MCF 10A (cell line): ENCODE measurements around the gene CNTNAP2. TPM values are rescaled to one million over a fixed set of nuclear protein-coding genes. Genes with fewer than 3 reads are reported as not detected.

Experiments
- BruUV-seq: library from RNA; stranded (reverse); fragments of 400-500 nt; replicated peaks from 2 replicates; lab custom pipeline; 2021; lab: Mats Ljungman, UMichigan
- CTCF ChIA-PET: fragments of 300-600 bp; sonication (Branson Sonifier 250); formaldehyde crosslinking; extraction: SDS; loops from one replicate; lab custom pipeline; 2021; ENCODE audit warnings: antibody characterized with exemption, inconsistent platforms; lab: Yijun Ruan, JAX
- POLR2A ChIA-PET: fragments of 300-600, 350-650 bp; sonication (Branson Sonifier 250); formaldehyde crosslinking; extraction: SDS; loops from one replicate; lab custom pipeline; 2020; ENCODE audit warnings: antibody characterized with exemption, inconsistent platforms; lab: Yijun Ruan, JAX
- DNase-seq: peaks from one replicate; pipeline ENCODE4 v3.0.0-alpha.2; 2018; ENCODE audit not compliant: unreplicated experiment
- H3K27ac Mint-ChIP-seq: one replicate; pipeline ENCODE4 v1.8.0; 2022; ENCODE audit warnings: mild to moderate bottlenecking, low read depth, mixed read lengths; ENCODE audit not compliant: unreplicated experiment
- H3K27me3 Mint-ChIP-seq: one replicate; pipeline ENCODE4 v1.8.0; 2022; ENCODE audit warnings: mixed read lengths; ENCODE audit not compliant: insufficient read depth, unreplicated experiment
- H3K36me3 Mint-ChIP-seq: one replicate; pipeline ENCODE4 v1.8.0; 2022; ENCODE audit warnings: mild to moderate bottlenecking, moderate library complexity, mixed read lengths; ENCODE audit not compliant: insufficient read depth, unreplicated experiment
- H3K4me1 Mint-ChIP-seq: one replicate; pipeline ENCODE4 v1.8.0; 2022; ENCODE audit warnings: mixed read lengths; ENCODE audit not compliant: insufficient read depth, unreplicated experiment
- H3K4me3 Mint-ChIP-seq: one replicate; pipeline ENCODE4 v1.8.0; 2022; ENCODE audit warnings: mild to moderate bottlenecking, moderate library complexity, mixed read lengths; ENCODE audit not compliant: unreplicated experiment
- H3K9me3 Mint-ChIP-seq: one replicate; pipeline ENCODE4 v1.8.0; 2022; ENCODE audit warnings: mixed read lengths; ENCODE audit not compliant: unreplicated experiment
- intact Hi-C: fragments of 100-400 bp; cut with micrococcal nuclease; formaldehyde crosslinking; loops from 2 replicates; pipeline ENCODE4 v1.14.1; 2022
- total RNA-seq: library from RNA; stranded (reverse); gene quantifications from 2 replicates; pipeline ENCODE4 v1.2.3, GENCODE V29; 2022
- TF ChIP-seq, protein P1 (sequence below): fragments of 200-600 bp; IDR thresholded peaks from one replicate; pipeline ENCODE4 v1.8.0; 2022; ENCODE audit warnings: antibody characterized with exemption, mild to moderate bottlenecking; ENCODE audit not compliant: unreplicated experiment

Gene CNTNAP2
- total RNA-seq, 1 experiment from 2014 or later: 1.1 TPM

DNA sequence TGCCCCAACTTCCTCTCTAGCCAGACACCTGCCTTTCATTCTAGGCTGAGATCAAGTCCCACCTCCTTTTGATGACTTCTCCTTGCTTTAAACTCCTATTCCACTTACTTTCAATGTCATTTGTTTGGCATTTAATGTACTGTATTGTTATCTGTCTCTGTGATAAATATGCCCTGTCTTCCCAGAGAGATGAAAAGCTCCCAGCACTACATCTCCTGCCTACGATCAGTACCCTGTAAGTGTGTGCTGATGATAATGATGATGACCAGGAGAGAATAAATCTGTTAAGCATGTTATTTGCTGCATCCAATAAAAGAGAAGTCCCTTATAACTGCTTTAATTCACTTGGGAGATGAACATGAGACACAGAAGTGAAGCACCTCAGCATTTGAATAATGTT, 2106.6 kb downstream of the CNTNAP2 start:
- intact Hi-C loops: no loop called here

DNA sequence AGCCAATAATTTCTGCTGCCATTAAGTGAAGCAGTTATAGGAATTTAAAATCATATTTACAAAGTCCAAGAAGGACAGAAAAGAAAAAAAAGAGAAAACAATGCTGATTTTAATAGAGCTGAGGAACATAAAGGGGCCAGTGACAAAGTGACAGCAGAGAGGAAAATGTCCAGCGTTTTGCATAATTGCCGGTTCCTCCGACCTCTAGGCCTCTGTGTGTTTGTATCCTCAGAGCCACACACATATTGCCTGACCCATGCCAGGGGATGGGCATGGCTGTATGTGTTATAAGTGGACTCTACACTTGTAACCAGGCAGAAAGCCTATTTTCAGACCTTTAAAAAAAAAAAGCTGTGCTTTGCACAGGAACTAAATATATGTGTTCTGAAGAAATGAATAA, 2107.1 kb downstream of the CNTNAP2 start:
- no TSS peak for BruUV-seq
- intact Hi-C loops: no loop called here
- H3K9me3 Mint-ChIP-seq: peaks cover 6% of the 10 kb centered on the region
- ChIA-PET POLR2A (no interaction called here), CTCF (interaction anchor here (0.5 kb wide), 1 partner anchor 752 kb away, joined by 4 read pairs; no protein-coding TSS in a partner anchor)
- no peak for DNase-seq
- H3K27me3 Mint-ChIP-seq: peaks cover 67% of the 10 kb centered on the region
- no peaks in the 10 kb centered on the region for H3K36me3 Mint-ChIP-seq
- H3K27ac Mint-ChIP-seq: no peak overlapping the region
- no peaks in the 10 kb centered on the region for H3K4me1 Mint-ChIP-seq
- TF ChIP-seq, protein P1, sequence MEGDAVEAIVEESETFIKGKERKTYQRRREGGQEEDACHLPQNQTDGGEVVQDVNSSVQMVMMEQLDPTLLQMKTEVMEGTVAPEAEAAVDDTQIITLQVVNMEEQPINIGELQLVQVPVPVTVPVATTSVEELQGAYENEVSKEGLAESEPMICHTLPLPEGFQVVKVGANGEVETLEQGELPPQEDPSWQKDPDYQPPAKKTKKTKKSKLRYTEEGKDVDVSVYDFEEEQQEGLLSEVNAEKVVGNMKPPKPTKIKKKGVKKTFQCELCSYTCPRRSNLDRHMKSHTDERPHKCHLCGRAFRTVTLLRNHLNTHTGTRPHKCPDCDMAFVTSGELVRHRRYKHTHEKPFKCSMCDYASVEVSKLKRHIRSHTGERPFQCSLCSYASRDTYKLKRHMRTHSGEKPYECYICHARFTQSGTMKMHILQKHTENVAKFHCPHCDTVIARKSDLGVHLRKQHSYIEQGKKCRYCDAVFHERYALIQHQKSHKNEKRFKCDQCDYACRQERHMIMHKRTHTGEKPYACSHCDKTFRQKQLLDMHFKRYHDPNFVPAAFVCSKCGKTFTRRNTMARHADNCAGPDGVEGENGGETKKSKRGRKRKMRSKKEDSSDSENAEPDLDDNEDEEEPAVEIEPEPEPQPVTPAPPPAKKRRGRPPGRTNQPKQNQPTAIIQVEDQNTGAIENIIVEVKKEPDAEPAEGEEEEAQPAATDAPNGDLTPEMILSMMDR: no peak
- no peak overlapping the region for H3K4me3 Mint-ChIP-seq

More for the DNA sequence above, 2106.6 kb downstream of the CNTNAP2 start:
- POLR2A ChIA-PET: no interaction called here
- no TSS peak for BruUV-seq
- Mint-ChIP-seq H3K27ac (no peak overlapping the region), H3K36me3 (no peaks in the 10 kb centered on the region), H3K4me1 (no peaks in the 10 kb centered on the region), H3K9me3 (peaks cover 6% of the 10 kb centered on the region), H3K27me3 (peaks cover 67% of the 10 kb centered on the region), H3K4me3 (no peak overlapping the region)
- TF ChIP-seq, protein P1: no peak
- CTCF ChIA-PET: interaction anchor here (1.0 kb wide), 1 partner anchor 19 kb away, joined by 3 read pairs; no protein-coding TSS in a partner anchor
- no peak for DNase-seq

DNA sequence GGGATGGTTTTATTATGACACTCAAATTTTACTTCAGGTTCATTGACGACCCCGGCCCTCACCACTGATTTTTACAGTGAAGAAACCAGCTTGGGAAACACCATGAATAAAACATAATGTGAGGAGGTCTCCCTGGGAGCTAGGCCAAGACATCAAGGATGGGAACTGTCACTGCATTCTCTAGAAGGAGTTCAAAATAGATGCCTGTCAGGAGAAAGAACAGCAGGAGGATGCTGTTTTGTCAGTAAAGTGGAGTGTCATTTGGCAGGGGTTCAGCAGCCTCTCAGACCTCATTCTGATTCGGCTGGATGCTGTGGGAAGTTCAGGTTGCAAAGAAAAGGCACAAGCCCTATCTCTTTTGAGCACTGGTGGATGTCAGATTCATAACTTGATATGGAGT, 2113.7 kb downstream of the CNTNAP2 start:
- ChIA-PET CTCF (interaction anchor here (0.5 to 1.7 kb wide), 3 partner anchors 13 to 707 kb away, joined by 3 to 6 read pairs (median 4); no protein-coding TSS in a partner anchor), POLR2A (interaction anchor here (0.6 kb wide), 1 partner anchor 521 kb away, joined by 4 read pairs; no protein-coding TSS in a partner anchor)
- DNase-seq: no peak
- Mint-ChIP-seq H3K27ac (no peak overlapping the region), H3K4me1 (no peaks in the 10 kb centered on the region), H3K9me3 (no peaks in the 10 kb centered on the region), H3K4me3 (no peak overlapping the region), H3K36me3 (no peaks in the 10 kb centered on the region), H3K27me3 (peaks cover 75% of the 10 kb centered on the region)
- TF ChIP-seq, protein P1: no peak
- intact Hi-C loops: no loop called here
- BruUV-seq: no TSS peak

DNA sequence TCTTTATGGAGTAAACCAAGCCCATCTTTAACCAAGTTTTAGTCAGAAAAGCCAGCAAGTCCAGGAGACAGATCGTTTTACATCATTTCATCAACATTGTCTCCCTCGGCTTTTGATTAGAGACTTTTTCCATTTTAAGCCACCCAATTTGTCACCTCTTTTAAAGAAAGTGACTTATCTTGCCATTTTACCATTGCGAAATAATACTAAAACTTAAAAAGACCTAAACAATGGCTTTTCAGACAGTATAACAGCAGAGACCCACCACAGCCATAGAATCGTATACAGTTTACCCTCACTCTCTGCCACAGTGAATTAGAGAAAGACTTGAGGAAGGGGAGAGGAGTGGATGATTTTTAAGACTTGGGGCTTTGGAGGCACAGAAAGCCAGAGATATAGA, 2114.3 kb downstream of the CNTNAP2 start:
- no peak for DNase-seq
- Mint-ChIP-seq H3K9me3 (no peaks in the 10 kb centered on the region), H3K27ac (no peak overlapping the region), H3K27me3 (peaks cover 70% of the 10 kb centered on the region), H3K4me3 (no peak overlapping the region), H3K4me1 (no peaks in the 10 kb centered on the region), H3K36me3 (no peaks in the 10 kb centered on the region)
- BruUV-seq: no TSS peak
- TF ChIP-seq, protein P1: no peak
- intact Hi-C loops: no loop called here
- ChIA-PET CTCF (interaction anchor here (1.7 kb wide), 1 partner anchor 14 kb away, joined by 6 read pairs; no protein-coding TSS in a partner anchor), POLR2A (no interaction called here)
